ENCODE data around the gene SLC25A26. TPM values are rescaled to one million over a fixed set of nuclear protein-coding genes. Genes with fewer than 3 reads are reported as not detected.
"Not testable (repeated sequence)": the region's sequence is repeated elsewhere in the genome, so short reads cannot be mapped to it uniquely, and the experiment has no call there.

Gene SLC25A26
- total and polyA plus RNA-seq, 2 donors (not counting 1 experiment from before 2014, with no cell fraction given) = 14.2 to 29.0 TPM

DNA sequence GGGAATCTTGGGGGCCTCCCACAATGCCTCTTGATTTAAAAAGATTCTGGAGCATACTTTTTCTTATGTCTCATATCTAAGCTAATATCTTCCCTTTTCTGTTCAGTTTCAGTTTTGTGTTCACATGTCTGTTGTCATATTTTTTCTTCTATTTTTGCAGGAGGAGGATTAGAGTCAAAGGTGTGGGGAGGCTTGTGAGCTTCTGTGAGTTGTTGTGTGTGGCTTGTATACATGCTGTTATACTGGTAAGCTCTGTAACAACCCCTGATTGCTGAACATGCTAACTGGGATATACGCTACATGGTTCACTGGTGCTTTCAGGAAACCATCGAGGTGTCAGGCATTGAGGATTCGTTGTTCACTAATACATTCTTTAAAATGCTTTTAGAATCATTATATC, 83.5 kb downstream of the SLC25A26 start:
- Histone ChIP-seq H3K79me2 (ENCODE audit: control insufficient read depth, insufficient read depth, low read length) (no peaks in the 10 kb centered on the region), H3K4me2 (ENCODE audit: extremely low read depth, insufficient read depth, low read length) (no peak overlapping the region), H4K20me1 (ENCODE audit: control insufficient read depth, extremely low read depth, insufficient read depth, low read length) (no peaks in the 10 kb centered on the region), H3K9ac (ENCODE audit: insufficient read depth, low read length) (no peak overlapping the region), H3K4me1 (ENCODE audit: control insufficient read depth, extremely low read depth, insufficient read depth, low read length) (no peaks in the 10 kb centered on the region), H2AFZ (ENCODE audit: low read length) (no peak overlapping the region), H3K9me3 (ENCODE audit: control insufficient read depth, insufficient read depth, low read depth, low read length) (no peaks in the 10 kb centered on the region), H3K4me3 (replicated peaks in 1 of 4; ENCODE audit: control extremely low read depth in 1 of 4, insufficient read depth in 1 of 4, low read depth in 3 of 4, low read length in 4 of 4) (no peak overlapping the region), H3K36me3 (ENCODE audit: control insufficient read depth, insufficient read depth, low read length) (no peaks in the 10 kb centered on the region), H3K27me3 (ENCODE audit: control insufficient read depth, insufficient read depth, low read length) (no peaks in the 10 kb centered on the region), H3K27ac (ENCODE audit: insufficient read depth, low read length) (no peak overlapping the region)
- DNase-seq (ENCODE audit: low read depth in 2 of 2) = no peak
- no peak for TF ChIP-seq EZH2 (IDR thresholded peaks at IDR 0.05; ENCODE audit: low read length, missing control alignments)
- TF ChIP-seq, protein P1, sequence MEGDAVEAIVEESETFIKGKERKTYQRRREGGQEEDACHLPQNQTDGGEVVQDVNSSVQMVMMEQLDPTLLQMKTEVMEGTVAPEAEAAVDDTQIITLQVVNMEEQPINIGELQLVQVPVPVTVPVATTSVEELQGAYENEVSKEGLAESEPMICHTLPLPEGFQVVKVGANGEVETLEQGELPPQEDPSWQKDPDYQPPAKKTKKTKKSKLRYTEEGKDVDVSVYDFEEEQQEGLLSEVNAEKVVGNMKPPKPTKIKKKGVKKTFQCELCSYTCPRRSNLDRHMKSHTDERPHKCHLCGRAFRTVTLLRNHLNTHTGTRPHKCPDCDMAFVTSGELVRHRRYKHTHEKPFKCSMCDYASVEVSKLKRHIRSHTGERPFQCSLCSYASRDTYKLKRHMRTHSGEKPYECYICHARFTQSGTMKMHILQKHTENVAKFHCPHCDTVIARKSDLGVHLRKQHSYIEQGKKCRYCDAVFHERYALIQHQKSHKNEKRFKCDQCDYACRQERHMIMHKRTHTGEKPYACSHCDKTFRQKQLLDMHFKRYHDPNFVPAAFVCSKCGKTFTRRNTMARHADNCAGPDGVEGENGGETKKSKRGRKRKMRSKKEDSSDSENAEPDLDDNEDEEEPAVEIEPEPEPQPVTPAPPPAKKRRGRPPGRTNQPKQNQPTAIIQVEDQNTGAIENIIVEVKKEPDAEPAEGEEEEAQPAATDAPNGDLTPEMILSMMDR (conservative IDR thresholded peaks at IDR 0.05 in 1 of 2, IDR thresholded peaks at IDR 0.05 in 1 of 2; ENCODE audit: low read depth in 1 of 2, low read length in 2 of 2) = no peak

DNA sequence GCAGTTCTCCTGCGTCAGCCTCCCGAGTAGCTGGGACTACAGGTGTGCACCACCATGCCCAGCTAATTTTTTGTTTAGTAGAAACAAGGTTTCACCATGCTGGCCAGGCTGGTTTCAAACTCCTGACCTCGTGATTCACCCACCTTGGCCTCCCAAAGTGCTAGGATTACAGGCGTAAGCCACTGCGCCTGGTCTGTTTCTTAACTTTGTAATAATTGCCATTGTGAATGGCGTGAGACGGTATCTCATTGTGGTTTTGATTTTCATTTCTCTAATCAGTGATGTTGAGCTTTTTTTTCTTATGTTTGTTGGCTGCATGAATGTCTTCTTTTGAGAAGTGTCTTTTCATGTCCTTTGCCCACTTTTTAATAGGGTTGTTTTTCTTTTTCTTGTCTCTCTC, 85.3 kb downstream of the SLC25A26 start:
- not testable (repeated sequence) for H3K4me1 ChIP-seq (ENCODE audit: control insufficient read depth, extremely low read depth, insufficient read depth, low read length); H3K27ac ChIP-seq (ENCODE audit: insufficient read depth, low read length); H3K27me3 ChIP-seq (ENCODE audit: control insufficient read depth, insufficient read depth, low read length); DNase-seq (ENCODE audit: low read depth in 2 of 2); H2AFZ ChIP-seq (ENCODE audit: low read length); H3K4me2 ChIP-seq (ENCODE audit: extremely low read depth, insufficient read depth, low read length); H3K36me3 ChIP-seq (ENCODE audit: control insufficient read depth, insufficient read depth, low read length); H3K9me3 ChIP-seq (ENCODE audit: control insufficient read depth, insufficient read depth, low read depth, low read length); H3K79me2 ChIP-seq (ENCODE audit: control insufficient read depth, insufficient read depth, low read length); H3K9ac ChIP-seq (ENCODE audit: insufficient read depth, low read length); H3K4me3 ChIP-seq (replicated peaks in 1 of 4; ENCODE audit: control extremely low read depth in 1 of 4, insufficient read depth in 1 of 4, low read depth in 3 of 4, low read length in 4 of 4); H4K20me1 ChIP-seq (ENCODE audit: control insufficient read depth, extremely low read depth, insufficient read depth, low read length)

DNA sequence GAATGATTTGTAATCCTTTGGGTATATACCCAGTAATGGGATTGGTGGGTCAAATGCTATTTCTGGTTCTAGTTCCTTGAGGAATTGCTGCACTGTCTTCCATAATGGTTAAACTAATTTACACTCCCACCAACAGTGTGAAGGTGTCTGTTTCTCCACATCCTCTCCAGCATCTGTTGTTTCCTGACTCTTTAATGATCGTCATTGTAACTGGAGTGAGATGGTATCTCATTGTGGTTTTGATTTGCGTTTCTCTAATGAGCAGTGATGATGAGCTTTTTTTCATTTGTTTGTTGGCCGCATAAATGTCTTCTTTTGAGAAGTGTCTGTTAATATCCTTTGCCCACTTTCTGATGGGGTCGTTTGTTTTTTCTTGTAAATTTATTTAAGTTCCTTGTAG, 86.2 kb downstream of the SLC25A26 start:
- H3K36me3 ChIP-seq (ENCODE audit: control insufficient read depth, insufficient read depth, low read length); H3K4me1 ChIP-seq (ENCODE audit: control insufficient read depth, extremely low read depth, insufficient read depth, low read length); H3K9ac ChIP-seq (ENCODE audit: insufficient read depth, low read length); DNase-seq (ENCODE audit: low read depth in 2 of 2); H2AFZ ChIP-seq (ENCODE audit: low read length); H3K4me3 ChIP-seq (replicated peaks in 1 of 4; ENCODE audit: control extremely low read depth in 1 of 4, insufficient read depth in 1 of 4, low read depth in 3 of 4, low read length in 4 of 4); H3K9me3 ChIP-seq (ENCODE audit: control insufficient read depth, insufficient read depth, low read depth, low read length); H4K20me1 ChIP-seq (ENCODE audit: control insufficient read depth, extremely low read depth, insufficient read depth, low read length); H3K27ac ChIP-seq (ENCODE audit: insufficient read depth, low read length); H3K27me3 ChIP-seq (ENCODE audit: control insufficient read depth, insufficient read depth, low read length); H3K79me2 ChIP-seq (ENCODE audit: control insufficient read depth, insufficient read depth, low read length); H3K4me2 ChIP-seq (ENCODE audit: extremely low read depth, insufficient read depth, low read length): not testable (repeated sequence)

DNA sequence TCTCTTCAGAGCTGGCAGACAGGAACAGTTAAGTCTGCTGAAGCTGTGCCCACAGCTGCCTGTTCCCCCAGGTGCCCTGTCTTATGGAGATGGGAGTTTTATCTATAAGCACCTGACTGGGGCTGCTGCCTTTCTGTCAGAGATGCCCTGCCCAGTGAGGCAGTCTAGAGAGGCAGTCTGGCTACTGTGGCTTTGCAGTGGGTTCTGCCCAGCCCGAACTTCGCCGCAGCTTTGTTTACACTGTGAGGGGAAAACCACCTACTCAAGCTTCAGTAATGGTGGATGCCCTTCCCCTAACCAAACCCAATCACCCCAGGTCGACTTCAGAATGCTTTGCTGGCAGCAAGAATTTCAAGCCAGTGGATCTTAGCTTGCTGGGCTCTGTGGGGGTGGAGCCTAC, 91.2 kb downstream of the SLC25A26 start:
- Histone ChIP-seq H3K9ac (ENCODE audit: insufficient read depth, low read length) (no peak overlapping the region), H3K27me3 (ENCODE audit: control insufficient read depth, insufficient read depth, low read length) (no peaks in the 10 kb centered on the region), H2AFZ (ENCODE audit: low read length) (no peak overlapping the region), H4K20me1 (ENCODE audit: control insufficient read depth, extremely low read depth, insufficient read depth, low read length) (no peaks in the 10 kb centered on the region), H3K9me3 (ENCODE audit: control insufficient read depth, insufficient read depth, low read depth, low read length) (no peaks in the 10 kb centered on the region), H3K27ac (ENCODE audit: insufficient read depth, low read length) (no peak overlapping the region), H3K4me2 (ENCODE audit: extremely low read depth, insufficient read depth, low read length) (no peak overlapping the region), H3K4me1 (ENCODE audit: control insufficient read depth, extremely low read depth, insufficient read depth, low read length) (peaks cover 2% of the 10 kb centered on the region), H3K79me2 (ENCODE audit: control insufficient read depth, insufficient read depth, low read length) (no peaks in the 10 kb centered on the region), H3K36me3 (ENCODE audit: control insufficient read depth, insufficient read depth, low read length) (no peaks in the 10 kb centered on the region), H3K4me3 (replicated peaks in 1 of 4; ENCODE audit: control extremely low read depth in 1 of 4, insufficient read depth in 1 of 4, low read depth in 3 of 4, low read length in 4 of 4) (no peak overlapping the region)
- TF ChIP-seq EZH2 (IDR thresholded peaks at IDR 0.05; ENCODE audit: low read length, missing control alignments) = no peak
- TF ChIP-seq, protein P1 (conservative IDR thresholded peaks at IDR 0.05 in 1 of 2, IDR thresholded peaks at IDR 0.05 in 1 of 2; ENCODE audit: low read depth in 1 of 2, low read length in 2 of 2) = no peak
- DNase-seq (ENCODE audit: low read depth in 2 of 2) = no peak
